ENCODE measurements around the gene SIGLEC9.

DNA sequence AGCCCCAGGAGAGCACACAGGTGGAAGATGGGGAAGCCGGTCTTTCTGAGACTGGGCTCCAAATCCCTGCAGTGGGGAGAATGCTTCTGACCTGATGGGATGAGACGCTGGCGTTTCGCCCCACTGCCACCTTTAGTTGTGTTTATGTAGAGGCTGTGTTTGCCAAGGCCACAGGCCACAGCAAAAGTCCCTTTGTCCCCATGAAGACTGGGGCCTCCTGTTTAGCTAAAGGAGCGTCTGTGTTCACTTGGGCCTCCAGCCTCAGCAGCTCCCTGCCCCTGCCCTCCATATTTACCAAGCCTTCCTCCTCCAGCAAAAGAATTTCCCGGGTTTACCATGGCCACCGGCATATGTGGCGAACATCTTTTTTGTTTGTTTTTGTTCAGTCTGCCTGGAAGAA is 31.6 kb upstream of the SIGLEC9 start:
- TF ChIP-seq YY1 (IDR thresholded peaks at IDR 0.05; ENCODE audit: insufficient read depth, insufficient read length) (no peak), ZNF274 (IDR thresholded peaks at IDR 0.05; ENCODE audit: low read depth, low read length) (no peak)
